H1 (cell line): ENCODE data around the gene RTP2. TPM values are rescaled to one million over a fixed set of nuclear protein-coding genes. Genes with fewer than 3 reads are reported as not detected.

Experiments used
- CTCF ChIA-PET: fragments of 300-600 bp; sonication (Branson Sonifier 250); formaldehyde crosslinking; loops from one replicate; lab custom pipeline; 2021; ENCODE audit not compliant: partially characterized antibody; lab: Charles Lee
- POLR2A ChIA-PET: fragments of 300-600 bp; sonication (Branson Sonifier 250); formaldehyde crosslinking; loops from one replicate; lab custom pipeline; 2021; ENCODE audit warnings: inconsistent platforms; ENCODE audit not compliant: partially characterized antibody; lab: Charles Lee
- DNase-seq, 2 experiments: peaks; one replicate each; pipeline versions ENCODE4 v3.0.0 to v3.0.0-alpha.2; 2010 to 2022; ENCODE audit warnings: low spot score in 2 of 2, low read depth in 1 of 2, mixed read lengths in 1 of 2
- FAIRE-seq: peaks from 2 replicates; lab custom pipeline; 2011; peaks lifted over from hg19 to GRCh38; lab: Jason Lieb, UNC
- H2AFZ ChIP-seq: 2 replicates; pipeline ENCODE4 v1.8.1; 2012; ENCODE audit warnings: low read length, inconsistent platforms
- H2AK5ac ChIP-seq: 2 replicates; pipeline ENCODE4 v1.6.1; 2013; ENCODE audit warnings: low read depth, low read length
- H2BK120ac ChIP-seq: replicated peaks from 2 replicates; pipeline ENCODE3; 2013; ENCODE audit warnings: low read depth, low read length, inconsistent platforms
- H2BK12ac ChIP-seq: 2 replicates; pipeline ENCODE4 v1.6.1; 2013; ENCODE audit warnings: low read depth, low read length
- H2BK15ac ChIP-seq: 2 replicates; pipeline ENCODE4 v1.6.1; 2013; ENCODE audit warnings: low read length
- H2BK20ac ChIP-seq: 2 replicates; pipeline ENCODE4 v1.6.1; 2013; ENCODE audit warnings: low read length
- H2BK5ac ChIP-seq: 2 replicates; pipeline ENCODE4 v1.6.1; 2013; ENCODE audit warnings: low read depth, low read length
- H3K14ac ChIP-seq: 2 replicates; pipeline ENCODE4 v1.6.1; 2013; ENCODE audit warnings: inconsistent platforms; ENCODE audit not compliant: insufficient read length
- H3K18ac ChIP-seq: 2 replicates; pipeline ENCODE4 v1.6.1; 2013; ENCODE audit warnings: low read length; ENCODE audit errors: extremely low read depth
- H3K23ac ChIP-seq: 2 replicates; pipeline ENCODE4 v1.6.1; 2013; ENCODE audit warnings: inconsistent platforms; ENCODE audit not compliant: insufficient read length
- H3K23me2 ChIP-seq: 2 replicates; pipeline ENCODE4 v1.6.1; 2013; ENCODE audit warnings: low read depth, low read length
- H3K27ac ChIP-seq: 2 replicates; pipeline ENCODE4 v1.6.1; 2011; ENCODE audit warnings: low read depth, low read length, inconsistent platforms
- H3K27me3 ChIP-seq, 4 experiments: replicated peaks in 1 of 4; 1 replicate in 1 of 4; 2 replicates in 3 of 4; pipeline versions ENCODE4 v1.6.1 to v1.8.1; 2011 to 2013; ENCODE audit warnings: low read length in 3 of 4, mild to moderate bottlenecking in 3 of 4, inconsistent platforms in 2 of 4, mixed read lengths in 2 of 4, moderate library complexity in 1 of 4; ENCODE audit not compliant: control insufficient read depth in 3 of 4, insufficient read depth in 3 of 4; ENCODE audit errors: extremely low read depth in 1 of 4
- H3K36me3 ChIP-seq, 4 experiments: 2 replicates each; pipeline versions ENCODE4 v1.6.1 to v1.8.1; 2011 to 2013; ENCODE audit warnings: mild to moderate bottlenecking in 4 of 4, low read length in 3 of 4, moderate library complexity in 2 of 4, control low read depth in 1 of 4, inconsistent platforms in 1 of 4; ENCODE audit not compliant: insufficient read depth in 4 of 4, control insufficient read depth in 2 of 4
- H3K4ac ChIP-seq: replicated peaks from 2 replicates; pipeline ENCODE3; 2013; ENCODE audit warnings: low read length, low read depth, mixed read lengths, inconsistent platforms; ENCODE audit not compliant: insufficient read length
- H3K4me1 ChIP-seq, 4 experiments: replicated peaks in 1 of 4; 1 replicate in 1 of 4; 2 replicates in 3 of 4; pipeline versions ENCODE4 v1.6.1 to v1.8.1; 2011 to 2013; ENCODE audit warnings: low read length in 3 of 4, inconsistent platforms in 2 of 4, mixed read lengths in 1 of 4; ENCODE audit not compliant: insufficient read depth in 4 of 4, control insufficient read depth in 3 of 4
- H3K4me2 ChIP-seq, 2 experiments: 2 replicates each; pipeline versions ENCODE4 v1.6.1 to v1.8.1; 2011 to 2013; ENCODE audit warnings: low read depth in 2 of 2, low read length in 2 of 2, control low read depth in 1 of 2, inconsistent platforms in 1 of 2, mild to moderate bottlenecking in 1 of 2; ENCODE audit not compliant: insufficient read depth in 1 of 2
- H3K4me3 ChIP-seq, 4 experiments: fragments of 200-600, 300-600 bp in 1 of 4; sonication (generic), shearing (Covaris generic), sonication (Bioruptor Twin) in 1 of 4; 2 replicates each; pipeline versions ENCODE4 v1.5.1 to v1.8.1; 2011 to 2016; ENCODE audit warnings: low read length in 4 of 4, low read depth in 3 of 4, control low read depth in 2 of 4, inconsistent platforms in 2 of 4, mild to moderate bottlenecking in 2 of 4, mixed read lengths in 1 of 4, moderate library complexity in 1 of 4; ENCODE audit not compliant: insufficient read depth in 2 of 4; ENCODE audit errors: extremely low read depth in 1 of 4
- H3K56ac ChIP-seq: replicated peaks from 2 replicates; pipeline ENCODE3; 2013; ENCODE audit warnings: low read depth, mild to moderate bottlenecking, mixed read lengths, low read length, inconsistent platforms; ENCODE audit not compliant: insufficient read length
- H3K79me1 ChIP-seq: 2 replicates; pipeline ENCODE4 v1.6.1; 2013; ENCODE audit warnings: low read depth, low read length, control low read depth
- H3K79me2 ChIP-seq, 2 experiments: 2 replicates each; pipeline versions ENCODE4 v1.6.1 to v1.8.1; 2012 to 2013; ENCODE audit warnings: low read length in 2 of 2, mild to moderate bottlenecking in 2 of 2, inconsistent platforms in 1 of 2; ENCODE audit not compliant: insufficient read depth in 2 of 2, control insufficient read depth in 1 of 2
- H3K9ac ChIP-seq, 4 experiments: replicated peaks in 1 of 4; 1 replicate in 1 of 4; 2 replicates in 3 of 4; pipeline versions ENCODE4 v1.6.1 to v1.8.1; 2011 to 2013; ENCODE audit warnings: low read depth in 3 of 4, low read length in 3 of 4, control low read depth in 2 of 4, mild to moderate bottlenecking in 2 of 4, moderate library complexity in 2 of 4, inconsistent platforms in 1 of 4; ENCODE audit errors: extremely low read depth in 1 of 4
- H3K9me3 ChIP-seq, 2 experiments: 2 replicates each; pipeline versions ENCODE4 v1.6.1 to v1.8.1; 2012 to 2013; ENCODE audit warnings: mild to moderate bottlenecking in 2 of 2, moderate library complexity in 2 of 2, control low read depth in 1 of 2, inconsistent platforms in 1 of 2, low read depth in 1 of 2, low read length in 1 of 2, mixed read lengths in 1 of 2; ENCODE audit not compliant: insufficient read depth in 2 of 2
- H4K20me1 ChIP-seq, 2 experiments: replicated peaks in 1 of 2; 2 replicates each; pipeline versions ENCODE3 to v1.8.1; 2011 to 2013; ENCODE audit warnings: inconsistent platforms in 2 of 2, low read length in 2 of 2, mild to moderate bottlenecking in 1 of 2; ENCODE audit not compliant: insufficient read depth in 2 of 2, control insufficient read depth in 1 of 2
- H4K5ac ChIP-seq: 2 replicates; pipeline ENCODE4 v1.6.1; 2013; ENCODE audit warnings: low read length, low read depth, mixed read lengths, inconsistent platforms; ENCODE audit not compliant: insufficient read length
- H4K8ac ChIP-seq: 2 replicates; pipeline ENCODE4 v1.8.0; 2013; ENCODE audit warnings: mild to moderate bottlenecking, moderate library complexity, low read length, inconsistent platforms; ENCODE audit not compliant: insufficient read depth; ENCODE audit errors: extremely low read depth
- H4K91ac ChIP-seq: replicated peaks from 2 replicates; pipeline ENCODE3; 2013; ENCODE audit warnings: low read length, mixed read lengths, inconsistent platforms; ENCODE audit not compliant: insufficient read length
- CBX5 ChIP-seq: fragments of 300-800, 300-1000 bp; sonication (generic); IDR thresholded peaks from 2 replicates; pipeline ENCODE4 v1.7.1; 2016; ENCODE audit warnings: antibody characterized with exemption, low read length, low read depth
- EP300 ChIP-seq, 2 experiments: IDR thresholded peaks; 1 replicate in 1 of 2; 2 replicates in 1 of 2; pipeline ENCODE4 v1.6.1; 2011 to 2012; ENCODE audit warnings: low read depth in 2 of 2, low read length in 2 of 2, mild to moderate bottlenecking in 2 of 2, borderline replicate concordance in 1 of 2, inconsistent platforms in 1 of 2, moderate library complexity in 1 of 2
- GTF2F1 ChIP-seq: IDR thresholded peaks from 2 replicates; pipeline ENCODE4 v1.6.1; 2012; ENCODE audit warnings: low read depth, low read length, improper control_type of control experiment, borderline replicate concordance
- KDM4A ChIP-seq: IDR thresholded peaks from one replicate; pipeline ENCODE4 v1.7.1; 2012; ENCODE audit warnings: low read depth, mild to moderate bottlenecking, moderate library complexity, low read length, inconsistent platforms; ENCODE audit not compliant: severe bottlenecking
- KDM5A ChIP-seq: fragments of 200-600 bp; IDR thresholded peaks from 2 replicates; pipeline ENCODE4 v1.7.1; 2012; ENCODE audit warnings: mild to moderate bottlenecking, low read length, inconsistent platforms, mixed read lengths
- POLR2A ChIP-seq, 2 experiments: IDR thresholded peaks; 1 replicate in 1 of 2; 2 replicates in 1 of 2; pipeline ENCODE4 v1.6.1; 2011; ENCODE audit warnings: low read depth in 2 of 2, low read length in 2 of 2, mild to moderate bottlenecking in 2 of 2; ENCODE audit errors: control extremely low read depth in 1 of 2
- WGBS, 2 experiments: shearing (Covaris generic) in 1 of 2; methylation state at CpG; one replicate each; pipeline versions ENCODE4 v1.1.6 to v1.1.7; 2013 to 2015; ENCODE audit warnings: low lambda C conversion rate in 2 of 2, mixed read lengths in 2 of 2, inconsistent platforms in 1 of 2, low coverage in 1 of 2, missing lambda C conversion rate in 1 of 2; ENCODE audit not compliant: insufficient replicate concordance in 2 of 2, insufficient coverage in 1 of 2, insufficient read length in 1 of 2; ENCODE audit errors: extremely low coverage in 1 of 2, missing lambda C conversion rate in 1 of 2; 5-methylcytosine and 5-hydroxymethylcytosine counted together
- polyA plus RNA-seq, 7 experiments: library from polyadenylated mRNA; depleted of rRNA in 3 of 7; stranded (reverse) in 5 of 7; unstranded in 2 of 7; fragments of >200 nt in 5 of 7; fragments of 200-250 nt in 2 of 7; gene quantifications; 1 replicate in 5 of 7; 2 replicates in 1 of 7; 4 replicates in 1 of 7; pipeline versions ENCODE4 v1.2.1 to v1.2.3, GENCODE V29; 2011 to 2013; ENCODE audit warnings: missing spikeins in 2 of 7, mixed read lengths in 2 of 7
- total RNA-seq: library from RNA; stranded (reverse); fragmentation: NEBNext Ultra II Directional; extraction: Animal tissue kit (Norgen Biotek cat#: 25700); gene quantifications from 2 replicates; pipeline ENCODE4 v1.2.1, GENCODE V29; 2021

RTP2 gene
- total and polyA plus RNA-seq, 2 of the 8 experiments (the other 6 are each of a cell fraction or from before 2014, with no cell fraction given) = not detected

- H3K79me2 ChIP-seq = no peaks in the 10 kb centered on the region
- no peaks in the 10 kb centered on the region for H3K79me1 ChIP-seq
- H2BK12ac ChIP-seq = no peak overlapping the region
- H4K8ac ChIP-seq = no peak overlapping the region
- H3K9me3 ChIP-seq = no peaks in the 10 kb centered on the region; a peak in 1 of 4 replicates
- WGBS, 2 experiments = 81% methylated on average over 1 of the region's 1 CpG; no CpG with 5 or more reads in 1 of the 2 experiments
- H4K5ac ChIP-seq = no peak overlapping the region
- H3K14ac ChIP-seq = no peak overlapping the region
- H3K56ac ChIP-seq = no peak overlapping the region
- H2BK15ac ChIP-seq = no peak overlapping the region
- H3K36me3 ChIP-seq = peaks cover 0 to 13% (median 0%) of the 10 kb centered on the region in 4 experiments; a peak in 2 of 8 replicates
- H3K23me2 ChIP-seq = no peaks in the 10 kb centered on the region
- H2BK5ac ChIP-seq = no peak overlapping the region
- no peak overlapping the region for H2BK120ac ChIP-seq
- no peak for TF ChIP-seq GTF2F1
- no peak for TF ChIP-seq POLR2A (IDR thresholded peaks at IDR 0.05; ENCODE audit: control extremely low read depth in 1 of 2, low read depth in 2 of 2, low read length in 2 of 2)
- no peak for TF ChIP-seq EP300 (IDR thresholded peaks at IDR 0.05; ENCODE audit: borderline replicate concordance in 1 of 2, low read depth in 2 of 2, low read length in 2 of 2)
- TF ChIP-seq CBX5 = no peak
- TF ChIP-seq KDM5A = no peak
- no peak for TF ChIP-seq KDM4A
- FAIRE-seq (no peak), DNase-seq (no peak)
- H4K20me1 ChIP-seq = no peaks in the 10 kb centered on the region
- H3K27ac ChIP-seq = no peak overlapping the region
- ChIA-PET POLR2A (no interaction called here), CTCF (interaction anchor here (0.7 to 23.0 kb wide), 9 partner anchors 9 to 1238 kb away, joined by 3 to 280 read pairs (median 6); no protein-coding TSS in a partner anchor)
- H3K4ac ChIP-seq = no peak overlapping the region
- no peak overlapping the region for H3K4me3 ChIP-seq
- H3K4me2 ChIP-seq = no peak overlapping the region
- H3K4me1 ChIP-seq = peaks cover 0 to 13% (median 4%) of the 10 kb centered on the region in 4 experiments; a peak in 6 of 7 replicates
- no peak overlapping the region for H2AK5ac ChIP-seq
- H3K23ac ChIP-seq = no peak overlapping the region
- H4K91ac ChIP-seq = no peak overlapping the region
- H2BK20ac ChIP-seq = no peak overlapping the region
- no peak overlapping the region for H3K18ac ChIP-seq
- no peak overlapping the region for H3K9ac ChIP-seq
- H3K27me3 ChIP-seq = no peaks in the 10 kb centered on the region
- H2AFZ ChIP-seq = no peak overlapping the region
These were observed 15.2 kb upstream of the RTP2 start for GRCh38 chr3:187717572-187717971.
